Measurements from ENCODE around the gene SEPTIN14.
"Not testable (repeated sequence)": the region's sequence is repeated elsewhere in the genome, so short reads cannot be mapped to it uniquely, and the experiment has no call there.

The SEPTIN14 gene

GRCh38 chr7:55862652-55863051 is at the start of gene SEPTIN14:
Gene SEPTIN14, minus strand, starts transcription at chr7:55862752. Its CDS starts 756 bp downstream, at chr7:55861996.
- DNase-seq = not testable (repeated sequence)

- no peak for DNase-seq
Observed at GRCh38 chr7:55903985-55904759, 41.6 kb upstream of the SEPTIN14 start.

- not testable (repeated sequence) for DNase-seq
Observed at GRCh38 chr7:55901059-55901458, 38.5 kb upstream of the SEPTIN14 start.

- no peak for DNase-seq
Observed at GRCh38 chr7:55898287-55898686, 35.7 kb upstream of the SEPTIN14 start.

GRCh38 chr7:55895021-55895420 is 32.5 kb upstream of the SEPTIN14 start:
- no peak for DNase-seq

DNA sequence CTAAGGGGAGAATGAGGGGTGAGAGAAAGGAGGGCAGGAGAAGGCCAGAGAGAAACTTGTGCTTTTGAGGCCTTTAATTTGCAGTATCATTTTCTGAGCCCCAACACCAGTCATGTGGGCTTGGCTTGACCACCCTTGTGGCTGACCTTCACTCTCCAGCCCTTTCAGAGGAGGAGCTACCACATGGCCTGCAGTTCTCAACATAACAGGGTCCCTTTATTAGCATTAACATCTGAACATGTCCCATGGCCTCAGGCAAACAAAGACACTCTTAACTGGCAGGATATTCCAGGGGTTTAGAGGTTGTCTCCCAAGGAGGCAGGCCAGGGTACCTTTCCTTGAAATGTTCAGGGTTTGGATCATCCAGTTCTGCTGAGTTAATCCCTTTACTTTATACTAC is 31.4 kb upstream of the SEPTIN14 start:
- DNase-seq = no peak

- DNase-seq = not testable (repeated sequence)
Observed at GRCh38 chr7:55888378-55888777, 25.8 kb upstream of the SEPTIN14 start.

- DNase-seq = peak in 1 of 2 donors; percentile 3
Observed at GRCh38 chr7:55887821-55888247, 25.3 kb upstream of the SEPTIN14 start.

DNA sequence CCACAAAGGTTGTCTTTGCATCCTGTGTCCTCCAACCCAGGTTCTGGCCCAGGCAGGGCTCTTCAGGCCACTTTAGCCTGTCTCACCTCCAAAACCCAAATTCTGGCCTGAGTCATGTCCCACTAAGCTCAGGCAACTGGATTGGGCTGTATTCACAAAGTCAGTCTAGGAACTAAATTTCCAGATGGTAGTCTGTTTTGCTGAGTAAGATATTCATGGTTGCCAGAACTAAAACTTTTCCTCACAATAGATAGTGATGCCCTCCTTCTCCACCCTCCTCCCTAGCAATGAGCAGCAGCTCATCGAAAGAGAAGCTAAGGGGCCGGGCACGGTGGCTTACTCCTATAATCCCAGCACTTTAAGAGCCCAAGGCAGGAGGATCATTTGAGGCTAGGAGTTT is 21.8 kb upstream of the SEPTIN14 start:
- DNase-seq = no peak

DNA sequence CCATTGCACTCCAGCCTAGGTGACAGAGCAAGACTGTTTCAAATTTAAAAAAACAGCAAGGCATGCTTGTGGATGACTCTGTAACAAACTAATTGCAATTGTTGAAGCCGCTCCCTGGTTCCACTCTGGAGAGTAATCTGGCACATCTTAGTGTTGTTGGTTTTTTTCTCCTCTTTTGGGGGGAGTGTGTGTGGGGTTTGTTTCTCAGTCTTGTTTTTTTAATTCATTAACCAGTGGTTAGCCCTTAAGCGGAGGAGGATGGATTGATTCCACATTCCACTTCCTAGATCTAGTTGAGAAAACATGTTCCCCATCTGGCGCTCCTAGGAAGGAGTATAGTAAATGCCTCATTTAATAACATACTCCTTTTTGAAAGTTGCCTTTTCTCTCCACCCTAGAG is 16.1 kb upstream of the SEPTIN14 start:
- no peak for DNase-seq

GRCh38 chr7:55877308-55877707 is 14.8 kb upstream of the SEPTIN14 start:
- no peak for DNase-seq

- DNase-seq = no peak
Observed at GRCh38 chr7:55873765-55874164, 11.2 kb upstream of the SEPTIN14 start.

DNA sequence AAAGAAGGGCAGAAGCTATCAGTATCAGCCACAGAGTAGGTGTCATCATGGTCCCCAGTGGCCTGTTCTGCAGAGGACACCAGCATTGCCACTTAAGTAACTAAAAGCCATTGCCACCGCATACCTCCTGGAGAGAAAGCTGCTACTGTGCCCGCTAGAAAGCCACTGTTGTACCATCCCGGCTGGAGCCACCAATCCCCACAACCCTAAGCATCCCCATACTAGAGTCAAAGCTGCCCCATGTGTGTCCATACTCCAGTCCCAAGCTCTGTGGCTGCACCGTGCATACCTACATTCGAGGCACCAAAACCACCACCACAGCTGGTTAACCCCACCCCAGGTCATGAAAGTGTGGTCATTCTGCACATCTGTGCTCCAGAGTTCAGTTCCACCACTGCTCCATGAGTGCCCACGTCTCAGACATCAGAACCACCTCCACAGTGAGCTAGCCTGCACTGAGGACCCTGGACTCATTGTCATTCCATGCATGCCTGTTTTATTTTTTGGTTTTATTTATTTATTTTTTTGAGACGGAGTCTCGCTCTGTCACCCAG is 9.5 kb upstream of the SEPTIN14 start:
- no peak for DNase-seq

DNA sequence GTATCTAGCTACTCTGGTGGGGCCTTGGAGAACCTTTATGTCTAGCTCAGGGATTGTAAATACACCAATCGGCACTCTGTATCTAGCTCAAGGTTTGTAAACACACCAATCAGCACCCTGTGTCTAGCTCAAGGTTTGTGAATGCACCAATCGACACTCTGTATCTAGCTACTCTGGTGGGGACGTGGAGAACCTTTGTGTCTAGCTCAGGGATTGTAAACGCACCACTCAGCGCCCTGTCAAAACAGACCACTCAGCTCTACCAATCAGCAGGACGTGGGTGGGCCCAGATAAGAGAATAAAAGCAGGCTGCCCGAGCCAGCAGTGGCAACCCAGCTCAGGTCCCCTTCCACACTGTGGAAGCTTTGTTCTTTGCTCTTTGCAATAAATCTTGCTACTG is 6.4 kb upstream of the SEPTIN14 start:
- DNase-seq = not testable (repeated sequence)

GRCh38 chr7:55845164-55845563 is 17.4 kb downstream of the SEPTIN14 start:
- DNase-seq = not testable (repeated sequence)

- no peak for DNase-seq
Observed at GRCh38 chr7:55838595-55838994, 24.0 kb downstream of the SEPTIN14 start.

GRCh38 chr7:55827577-55827976 is 35.0 kb downstream of the SEPTIN14 start:
- no peak for DNase-seq

GRCh38 chr7:55818686-55819085 is 43.9 kb downstream of the SEPTIN14 start:
- DNase-seq = no peak

- DNase-seq = not testable (repeated sequence)
Observed at GRCh38 chr7:55797260-55797659, 65.3 kb downstream of the SEPTIN14 start.

GRCh38 chr7:55794527-55794926 is 68.0 kb downstream of the SEPTIN14 start:
- DNase-seq = no peak

- DNase-seq = no peak
Observed at GRCh38 chr7:55792048-55792447, 70.5 kb downstream of the SEPTIN14 start.

DNA sequence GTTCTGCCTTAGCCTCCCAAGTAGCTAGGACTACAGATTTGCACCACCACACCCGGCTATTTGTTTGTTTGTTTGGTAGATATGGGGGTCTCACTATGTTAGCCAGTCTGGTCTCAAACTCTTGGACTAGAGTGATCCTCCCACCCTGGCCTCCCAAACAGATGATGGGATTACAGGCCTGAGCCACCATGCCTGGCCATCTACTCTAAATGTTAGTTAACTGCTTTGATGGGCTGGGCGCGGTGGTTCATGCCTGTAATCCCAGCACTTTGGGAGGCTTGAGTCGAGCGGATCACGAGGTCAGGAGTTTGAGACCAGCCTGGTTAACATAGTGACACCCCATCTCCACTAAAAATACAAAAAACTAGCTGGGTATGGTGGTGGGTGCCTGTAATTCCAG is 74.8 kb downstream of the SEPTIN14 start:
- DNase-seq = no peak

DNA sequence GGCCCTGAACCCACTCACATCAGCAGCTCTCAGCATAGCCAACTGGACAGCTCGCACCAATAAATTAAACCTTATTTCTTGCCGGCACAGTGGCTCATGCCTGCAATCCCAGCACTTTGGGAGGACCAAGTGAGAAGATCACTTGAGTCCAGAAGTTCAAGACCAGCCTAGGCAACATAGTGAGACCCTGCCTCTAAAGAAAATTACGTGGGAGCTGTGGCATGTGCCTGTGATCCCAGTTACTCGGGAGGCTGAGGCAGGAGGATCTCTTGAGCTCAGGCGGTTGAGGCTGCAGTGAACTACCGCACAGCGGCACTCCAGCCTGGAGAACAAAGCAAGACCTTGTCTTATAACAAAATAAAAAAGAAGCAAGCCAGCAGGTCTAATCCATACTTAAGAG is 75.7 kb downstream of the SEPTIN14 start:
- no peak for DNase-seq

GRCh38 chr7:55785444-55785843 is 77.1 kb downstream of the SEPTIN14 start:
- DNase-seq = not testable (repeated sequence)

- DNase-seq = no peak
Observed at GRCh38 chr7:55784151-55784550, 78.4 kb downstream of the SEPTIN14 start.
